ENCODE measurements around the gene UBN1.

DNA sequence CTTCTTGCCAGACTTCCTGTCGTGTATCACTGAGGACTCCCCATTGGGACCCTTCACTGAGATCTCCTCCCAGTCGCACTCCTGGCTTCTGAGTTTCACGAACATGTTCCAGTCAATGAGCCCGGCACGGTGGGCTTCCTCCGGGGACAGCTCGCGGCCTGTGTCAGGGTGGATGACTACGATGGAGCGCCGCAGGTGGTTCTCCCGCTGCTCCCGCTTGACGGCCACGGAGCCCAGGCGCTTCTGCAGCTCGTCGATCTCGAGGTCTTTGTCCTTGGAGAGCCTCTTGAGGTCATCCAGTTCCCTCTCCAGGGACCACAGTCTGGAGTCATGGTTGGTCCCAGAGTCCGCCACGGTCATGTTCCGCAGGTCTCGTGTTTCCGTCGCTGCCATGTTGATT, 36.2 kb downstream of the UBN1 start:
- TF ChIP-seq, protein P1, sequence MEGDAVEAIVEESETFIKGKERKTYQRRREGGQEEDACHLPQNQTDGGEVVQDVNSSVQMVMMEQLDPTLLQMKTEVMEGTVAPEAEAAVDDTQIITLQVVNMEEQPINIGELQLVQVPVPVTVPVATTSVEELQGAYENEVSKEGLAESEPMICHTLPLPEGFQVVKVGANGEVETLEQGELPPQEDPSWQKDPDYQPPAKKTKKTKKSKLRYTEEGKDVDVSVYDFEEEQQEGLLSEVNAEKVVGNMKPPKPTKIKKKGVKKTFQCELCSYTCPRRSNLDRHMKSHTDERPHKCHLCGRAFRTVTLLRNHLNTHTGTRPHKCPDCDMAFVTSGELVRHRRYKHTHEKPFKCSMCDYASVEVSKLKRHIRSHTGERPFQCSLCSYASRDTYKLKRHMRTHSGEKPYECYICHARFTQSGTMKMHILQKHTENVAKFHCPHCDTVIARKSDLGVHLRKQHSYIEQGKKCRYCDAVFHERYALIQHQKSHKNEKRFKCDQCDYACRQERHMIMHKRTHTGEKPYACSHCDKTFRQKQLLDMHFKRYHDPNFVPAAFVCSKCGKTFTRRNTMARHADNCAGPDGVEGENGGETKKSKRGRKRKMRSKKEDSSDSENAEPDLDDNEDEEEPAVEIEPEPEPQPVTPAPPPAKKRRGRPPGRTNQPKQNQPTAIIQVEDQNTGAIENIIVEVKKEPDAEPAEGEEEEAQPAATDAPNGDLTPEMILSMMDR (IDR thresholded peaks at IDR 0.05; ENCODE audit: extremely low read depth in 1 of 2, insufficient read depth in 1 of 2, low read depth in 1 of 2, low read length in 2 of 2): no peak
- TF ChIP-seq POLR2AphosphoS5 (IDR thresholded peaks at IDR 0.05; ENCODE audit: insufficient read depth, low read depth, low read length) (no peak), POLR2A (IDR thresholded peaks at IDR 0.05; ENCODE audit: low read depth, low read length) (no peak), JUN (IDR thresholded peaks at IDR 0.05; ENCODE audit: borderline replicate concordance, insufficient read depth, insufficient read length, low read depth) (no peak), FOS (IDR thresholded peaks at IDR 0.05; ENCODE audit: borderline replicate concordance, insufficient read depth, low read length) (no peak), MYC (IDR thresholded peaks at IDR 0.05; ENCODE audit: low read depth, low read length) (no peak), EZH2 (IDR thresholded peaks at IDR 0.05; ENCODE audit: borderline replicate concordance, low read depth, low read length, severe bottlenecking) (no peak)
- TF ChIP-seq, protein P2, sequence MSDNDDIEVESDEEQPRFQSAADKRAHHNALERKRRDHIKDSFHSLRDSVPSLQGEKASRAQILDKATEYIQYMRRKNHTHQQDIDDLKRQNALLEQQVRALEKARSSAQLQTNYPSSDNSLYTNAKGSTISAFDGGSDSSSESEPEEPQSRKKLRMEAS (IDR thresholded peaks at IDR 0.05; ENCODE audit: insufficient read depth, insufficient read length): no peak

Measured in endothelial cell of umbilical vein (primary cell).